Erythroblast (primary cell): ENCODE measurements around the gene UAP1L1.
A peak's percentile ranks its signal among the peaks of the same experiment; 100 is the strongest.
"Not testable (repeated sequence)": the region's sequence is repeated elsewhere in the genome, so short reads cannot be mapped to it uniquely, and the experiment has no call there.

Experiments used
- DNase-seq, 2 experiments: peaks; one replicate each; lab custom pipeline; 2025; lab: John Stamatoyannopoulos, UW
- GATA1 ChIP-seq: IDR thresholded peaks from 2 replicates; pipeline ENCODE4 v1.6.1; 2011; ENCODE audit warnings: low read depth, mild to moderate bottlenecking, control low read depth, low read length, moderate library complexity
- POLR2A ChIP-seq: IDR thresholded peaks from 2 replicates; pipeline ENCODE4 v1.6.1; 2011; ENCODE audit warnings: mild to moderate bottlenecking, low read length

The UAP1L1 gene

GRCh38 chr9:137077010-137077747, at the start of gene UAP1L1:
Gene UAP1L1, plus strand, starts transcription at chr9:137077517. Its CDS starts 16 bp downstream, at chr9:137077533.
- no peak for TF ChIP-seq GATA1
- TF ChIP-seq POLR2A: no peak
- peak; percentile 62 to 74 for DNase-seq

- no peak for TF ChIP-seq POLR2A
- no peak for TF ChIP-seq GATA1
- peak; percentile 76 to 88 for DNase-seq
Measured at GRCh38 chr9:137028263-137029057, 48.9 kb upstream of the UAP1L1 start.

GRCh38 chr9:137029058-137029936, 48.0 kb upstream of the UAP1L1 start:
- DNase-seq: peak; percentile 69 to 83
- no peak for TF ChIP-seq POLR2A

- no peak for TF ChIP-seq POLR2A
- TF ChIP-seq GATA1: no peak
- DNase-seq: no peak
Measured at GRCh38 chr9:137030006-137030405, 47.3 kb upstream of the UAP1L1 start.

- TF ChIP-seq POLR2A (no peak), GATA1 (no peak)
- no peak for DNase-seq
Measured at GRCh38 chr9:137030538-137031527, 46.5 kb upstream of the UAP1L1 start.

GRCh38 chr9:137031904-137032640, 45.2 kb upstream of the UAP1L1 start, which contains the start of gene FUT7:
Gene FUT7, minus strand, starts transcription at chr9:137032088. Its CDS starts 97 bp downstream, at chr9:137031991.
- DNase-seq: no peak
- no peak for TF ChIP-seq GATA1
- no peak for TF ChIP-seq POLR2A

GRCh38 chr9:137032858-137033257, 44.5 kb upstream of the UAP1L1 start:
- TF ChIP-seq POLR2A (no peak), GATA1 (no peak)
- DNase-seq: no peak

GRCh38 chr9:137033481-137033880, 43.8 kb upstream of the UAP1L1 start:
- DNase-seq: not testable (repeated sequence)

- TF ChIP-seq POLR2A (no peak), GATA1 (no peak)
- DNase-seq: no peak
Measured at GRCh38 chr9:137034039-137034708, 43.1 kb upstream of the UAP1L1 start.

GRCh38 chr9:137034709-137035506, 42.4 kb upstream of the UAP1L1 start:
- TF ChIP-seq GATA1: no peak
- no peak for TF ChIP-seq POLR2A
- peak; percentile 85 to 92 for DNase-seq

- no peak for DNase-seq
- TF ChIP-seq POLR2A (no peak), GATA1 (no peak)
Measured at GRCh38 chr9:137035507-137035834, 41.8 kb upstream of the UAP1L1 start.
